H9 (cell line): ENCODE results near the gene TBCK. TPM values are rescaled to one million over a fixed set of nuclear protein-coding genes. Genes with fewer than 3 reads are reported as not detected.

ENCODE experiments used
- DNase-seq: peaks from one replicate; pipeline ENCODE4 v3.0.0-alpha.2; 2017
- H2AFZ ChIP-seq: one replicate; pipeline ENCODE4 v1.6.1; 2013; ENCODE audit warnings: mild to moderate bottlenecking, low read length, control low read depth, moderate library complexity
- H2AK5ac ChIP-seq: 2 replicates; pipeline ENCODE4 v1.6.1; 2013; ENCODE audit warnings: low read length, control low read depth, mixed read lengths; ENCODE audit not compliant: insufficient read length
- H2BK120ac ChIP-seq: one replicate; pipeline ENCODE4 v1.6.1; 2013; ENCODE audit warnings: low read depth, mild to moderate bottlenecking, low read length, control low read depth, inconsistent platforms; ENCODE audit not compliant: poor library complexity, severe bottlenecking
- H2BK12ac ChIP-seq: 2 replicates; pipeline ENCODE4 v1.6.1; 2013; ENCODE audit warnings: low read length, control low read depth, mixed read lengths, low read depth; ENCODE audit not compliant: insufficient read length
- H2BK15ac ChIP-seq: 2 replicates; pipeline ENCODE4 v1.6.1; 2013; ENCODE audit warnings: low read depth, low read length, control low read depth
- H2BK20ac ChIP-seq: one replicate; pipeline ENCODE4 v1.6.1; 2013; ENCODE audit warnings: low read depth, mild to moderate bottlenecking, low read length, control low read depth, inconsistent platforms; ENCODE audit not compliant: poor library complexity, severe bottlenecking
- H2BK5ac ChIP-seq: 2 replicates; pipeline ENCODE4 v1.6.1; 2013; ENCODE audit warnings: low read length, control low read depth, mixed read lengths; ENCODE audit not compliant: insufficient read length
- H3K14ac ChIP-seq: 2 replicates; pipeline ENCODE4 v1.6.1; 2013; ENCODE audit warnings: low read length, control low read depth; ENCODE audit not compliant: insufficient read depth
- H3K18ac ChIP-seq: 2 replicates; pipeline ENCODE4 v1.6.1; 2013; ENCODE audit warnings: low read depth, mild to moderate bottlenecking, mixed read lengths, low read length, control low read depth; ENCODE audit not compliant: insufficient read length
- H3K23ac ChIP-seq: 2 replicates; pipeline ENCODE4 v1.6.1; 2013; ENCODE audit warnings: low read length, control low read depth, mixed read lengths, low read depth; ENCODE audit not compliant: insufficient read length
- H3K23me2 ChIP-seq: 2 replicates; pipeline ENCODE4 v1.6.1; 2013; ENCODE audit warnings: low read depth, mild to moderate bottlenecking, mixed read lengths, low read length, control low read depth; ENCODE audit not compliant: insufficient read length, poor library complexity, severe bottlenecking
- H3K27ac ChIP-seq: 2 replicates; pipeline ENCODE4 v1.5.1; 2013; ENCODE audit warnings: low read length, control low read depth, mixed read lengths, low read depth; ENCODE audit not compliant: insufficient read length
- H3K27me3 ChIP-seq: 2 replicates; pipeline ENCODE4 v1.6.1; 2013; ENCODE audit warnings: low read length, control low read depth, inconsistent platforms; ENCODE audit not compliant: insufficient read depth
- H3K4ac ChIP-seq: 2 replicates; pipeline ENCODE4 v1.6.1; 2013; ENCODE audit warnings: low read depth, mild to moderate bottlenecking, control low read depth, inconsistent platforms, low read length, moderate library complexity
- H3K4me1 ChIP-seq: 2 replicates; pipeline ENCODE4 v1.6.1; 2013; ENCODE audit warnings: low read length, control low read depth, inconsistent platforms; ENCODE audit not compliant: insufficient read depth
- H3K4me2 ChIP-seq: 2 replicates; pipeline ENCODE4 v1.6.1; 2013; ENCODE audit warnings: low read length, control low read depth, mixed read lengths; ENCODE audit not compliant: insufficient read length, insufficient read depth
- H3K56ac ChIP-seq: 2 replicates; pipeline ENCODE4 v1.6.1; 2013; ENCODE audit warnings: low read depth, mild to moderate bottlenecking, mixed read lengths, low read length, control low read depth; ENCODE audit not compliant: insufficient read length
- H3K79me1 ChIP-seq: 2 replicates; pipeline ENCODE4 v1.6.1; 2013; ENCODE audit warnings: low read depth, mild to moderate bottlenecking, moderate library complexity, low read length, control low read depth, inconsistent platforms; ENCODE audit not compliant: insufficient read depth, poor library complexity, severe bottlenecking
- H3K79me2 ChIP-seq: 2 replicates; pipeline ENCODE4 v1.6.1; 2013; ENCODE audit warnings: low read length, control low read depth, inconsistent platforms; ENCODE audit not compliant: insufficient read depth
- H3K9ac ChIP-seq: 2 replicates; pipeline ENCODE4 v1.6.1; 2013; ENCODE audit warnings: low read length, control low read depth, mixed read lengths; ENCODE audit not compliant: insufficient read length; ENCODE audit errors: extremely low read depth
- H3K9me3 ChIP-seq: one replicate; pipeline ENCODE4 v1.6.1; 2013; ENCODE audit warnings: low read depth, low read length, inconsistent platforms; ENCODE audit not compliant: control insufficient read depth
- H3T11ph ChIP-seq: one replicate; pipeline ENCODE4 v1.6.1; 2013; ENCODE audit warnings: mild to moderate bottlenecking, low read length, control low read depth, inconsistent platforms
- H4K20me1 ChIP-seq: one replicate; pipeline ENCODE4 v1.6.1; 2013; ENCODE audit not compliant: control insufficient read depth, insufficient read length, insufficient read depth
- H4K5ac ChIP-seq: 2 replicates; pipeline ENCODE4 v1.6.1; 2013; ENCODE audit warnings: low read depth, mild to moderate bottlenecking, mixed read lengths, low read length, control low read depth; ENCODE audit not compliant: insufficient read length
- H4K8ac ChIP-seq: replicated peaks from 2 replicates; pipeline ENCODE4 v1.6.1; 2013; ENCODE audit warnings: low read length, control low read depth, mixed read lengths, low read depth; ENCODE audit not compliant: insufficient read length
- H4K91ac ChIP-seq: 2 replicates; pipeline ENCODE4 v1.6.1; 2013; ENCODE audit warnings: low read depth, mild to moderate bottlenecking, moderate library complexity, mixed read lengths, low read length, control low read depth; ENCODE audit not compliant: insufficient read length
- H3K27ac Mint-ChIP-seq, 3 experiments: 2 replicates in 2 of 3; 3 replicates in 1 of 3; pipeline ENCODE4 v1.8.0; 2020 to 2021; ENCODE audit warnings: mixed read lengths in 3 of 3, mild to moderate bottlenecking in 1 of 3, moderate library complexity in 1 of 3
- H3K27me3 Mint-ChIP-seq: 2 replicates; pipeline ENCODE4 v1.8.0; 2021; ENCODE audit warnings: low read depth, mild to moderate bottlenecking, moderate library complexity, mixed read lengths
- H3K36me3 Mint-ChIP-seq, 3 experiments: 2 replicates in 2 of 3; 3 replicates in 1 of 3; pipeline ENCODE4 v1.8.0; 2020 to 2021; ENCODE audit warnings: low read depth in 3 of 3, mixed read lengths in 3 of 3; ENCODE audit not compliant: insufficient read depth in 1 of 3
- H3K4me1 Mint-ChIP-seq, 2 experiments: 2 replicates each; pipeline ENCODE4 v1.8.0; 2020; ENCODE audit warnings: mixed read lengths in 2 of 2
- H3K4me3 Mint-ChIP-seq, 2 experiments: 2 replicates in 1 of 2; 3 replicates in 1 of 2; pipeline ENCODE4 v1.8.0; 2020 to 2021; ENCODE audit warnings: mild to moderate bottlenecking in 2 of 2, mixed read lengths in 2 of 2, moderate library complexity in 1 of 2
- H3K9me3 Mint-ChIP-seq, 2 experiments: 2 replicates in 1 of 2; 3 replicates in 1 of 2; pipeline ENCODE4 v1.8.0; 2020; ENCODE audit warnings: mild to moderate bottlenecking in 2 of 2, mixed read lengths in 2 of 2, moderate library complexity in 1 of 2
- CTCF ChIP-seq: fragments of 200-600 bp; sonication (generic); conservative IDR thresholded peaks from 3 replicates; pipeline ENCODE4 v1.8.0; 2021; ENCODE audit warnings: antibody characterized with exemption, mild to moderate bottlenecking
- WGBS: extraction: QIAGEN DNeasy Blood & Tissue Kit; methylation state at CpG from one replicate; pipeline ENCODE4 v1.1.7; 2013; ENCODE audit warnings: missing lambda C conversion rate, low lambda C conversion rate, mixed read lengths; ENCODE audit not compliant: insufficient read length; ENCODE audit errors: extremely low coverage; 5-methylcytosine and 5-hydroxymethylcytosine counted together
- total RNA-seq: library from RNA; stranded (reverse); gene quantifications from 2 replicates; pipeline ENCODE4 v1.2.1, GENCODE V29; 2021

TBCK gene
- total RNA-seq, 1 experiment from 2014 or later = 22.1 TPM

- H3K4me1 Mint-ChIP-seq = peaks cover 0 to 6% of the 10 kb centered on the region in 2 experiments; a peak in 1 of 4 replicates
- peaks cover 11 to 17% of the 10 kb centered on the region in 2 experiments for H3K9me3 Mint-ChIP-seq
Measured at GRCh38 chr4:106142616-106143127, 173.3 kb downstream of the TBCK start.

More at GRCh38 chr4:106142616-106143127, 173.3 kb downstream of the TBCK start:
- no peak overlapping the region for H3K9ac ChIP-seq
- H3K27ac ChIP-seq = no peak overlapping the region
- no peak overlapping the region for H2BK5ac ChIP-seq
- WGBS = 100% methylated on average over 1 of the region's 3 CpGs
- H2BK20ac ChIP-seq = no peak overlapping the region
- no peak overlapping the region for H2BK15ac ChIP-seq
- H3K4me1 ChIP-seq = no peaks in the 10 kb centered on the region
- H3K27me3 Mint-ChIP-seq = no peaks in the 10 kb centered on the region
- no peak overlapping the region for H4K91ac ChIP-seq
- no peaks in the 10 kb centered on the region for H4K20me1 ChIP-seq
- H3K9me3 ChIP-seq = no peaks in the 10 kb centered on the region
- H4K5ac ChIP-seq = no peak overlapping the region
- H3K4me2 ChIP-seq = no peak overlapping the region
- peaks cover 10 to 19% (median 12%) of the 10 kb centered on the region in 3 experiments for H3K36me3 Mint-ChIP-seq
- no peak overlapping the region for H2AK5ac ChIP-seq
- peak overlapping the region in 1 of 3 experiments; percentile 19; a peak in 2 of 7 replicates for H3K27ac Mint-ChIP-seq
- H3T11ph ChIP-seq = no peak overlapping the region
- H3K56ac ChIP-seq = no peak overlapping the region
- no peak overlapping the region for H3K4ac ChIP-seq
- no peak overlapping the region for H4K8ac ChIP-seq
- H3K4me3 Mint-ChIP-seq = no peak overlapping the region
- DNase-seq = no peak
- H3K23ac ChIP-seq = no peak overlapping the region
- H2BK12ac ChIP-seq = no peak overlapping the region
- no peaks in the 10 kb centered on the region for H3K79me2 ChIP-seq
- H3K79me1 ChIP-seq = no peaks in the 10 kb centered on the region
- H3K27me3 ChIP-seq = no peaks in the 10 kb centered on the region
- no peak overlapping the region for H2AFZ ChIP-seq
- H3K18ac ChIP-seq = no peak overlapping the region
- TF ChIP-seq CTCF = no peak
- no peaks in the 10 kb centered on the region for H3K23me2 ChIP-seq
- H2BK120ac ChIP-seq = no peak overlapping the region
- H3K14ac ChIP-seq = no peak overlapping the region
